HEK293 (cell line): Measurements from ENCODE around the gene MAP1B.

Source experiments
- RBAK ChIP-seq: fragments of 450-650 bp; formaldehyde crosslinking; IDR thresholded peaks from 2 replicates; pipeline ENCODE4 v1.5.1; 2016; ENCODE audit warnings: missing biosample characterization, missing genetic modification characterization
- ZNF140 ChIP-seq: fragments of 450-650 bp; formaldehyde crosslinking; IDR thresholded peaks from 2 replicates; pipeline ENCODE4 v1.5.1; 2016; ENCODE audit warnings: missing biosample characterization, missing genetic modification characterization
- TF ChIP-seq, protein P1 (sequence below): fragments of 450-650 bp; formaldehyde crosslinking; IDR thresholded peaks from 2 replicates; pipeline ENCODE4 v1.5.1; 2016; ENCODE audit warnings: missing biosample characterization, missing genetic modification characterization, low read depth
- TF ChIP-seq, protein P2 (sequence below): fragments of 450-650 bp; formaldehyde crosslinking; IDR thresholded peaks from 2 replicates; pipeline ENCODE4 v1.5.1; 2016; ENCODE audit warnings: missing biosample characterization, missing genetic modification characterization
- TF ChIP-seq, protein P3 (sequence below): fragments of 450-650 bp; formaldehyde crosslinking; IDR thresholded peaks from 2 replicates; pipeline ENCODE4 v1.5.1; 2016; ENCODE audit warnings: missing biosample characterization, missing genetic modification characterization
- TF ChIP-seq, protein P4 (sequence below): fragments of 450-650 bp; formaldehyde crosslinking; IDR thresholded peaks from 2 replicates; pipeline ENCODE4 v1.5.1; 2016; ENCODE audit warnings: missing biosample characterization, missing genetic modification characterization
- TF ChIP-seq, protein P5 (sequence below): fragments of 450-650 bp; IDR thresholded peaks from 2 replicates; pipeline ENCODE4 v1.5.1; 2018; ENCODE audit warnings: missing biosample characterization, mild to moderate bottlenecking, missing genetic modification characterization
- TF ChIP-seq, protein P6 (sequence below): fragments of 450-650 bp; formaldehyde crosslinking; IDR thresholded peaks from 2 replicates; pipeline ENCODE4 v1.5.1; 2017; ENCODE audit warnings: missing biosample characterization, missing genetic modification characterization
- TF ChIP-seq, protein P7 (sequence below): fragments of 450-650 bp; formaldehyde crosslinking; conservative IDR thresholded peaks from 2 replicates; pipeline ENCODE4 v1.5.1; 2016; ENCODE audit warnings: low read depth, missing biosample characterization, missing genetic modification characterization

DNA sequence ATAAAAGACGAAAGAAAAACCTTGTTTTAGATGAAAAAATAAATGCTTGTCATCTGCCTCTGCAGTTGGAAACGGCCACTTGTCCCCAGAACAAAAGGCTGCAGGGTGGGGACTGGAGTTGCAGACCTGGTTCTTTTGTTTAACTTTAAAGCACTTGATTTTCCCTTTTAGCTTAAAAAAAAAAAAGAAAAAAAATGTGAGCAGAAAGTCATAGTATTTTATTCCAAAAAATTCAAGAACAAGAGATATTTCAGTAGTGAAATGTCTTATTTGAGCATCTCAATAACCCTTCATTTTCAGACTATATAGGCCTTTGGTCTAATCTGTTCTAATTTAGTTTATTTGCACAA, 1.8 kb downstream of the MAP1B start:
- TF ChIP-seq, protein P1, sequence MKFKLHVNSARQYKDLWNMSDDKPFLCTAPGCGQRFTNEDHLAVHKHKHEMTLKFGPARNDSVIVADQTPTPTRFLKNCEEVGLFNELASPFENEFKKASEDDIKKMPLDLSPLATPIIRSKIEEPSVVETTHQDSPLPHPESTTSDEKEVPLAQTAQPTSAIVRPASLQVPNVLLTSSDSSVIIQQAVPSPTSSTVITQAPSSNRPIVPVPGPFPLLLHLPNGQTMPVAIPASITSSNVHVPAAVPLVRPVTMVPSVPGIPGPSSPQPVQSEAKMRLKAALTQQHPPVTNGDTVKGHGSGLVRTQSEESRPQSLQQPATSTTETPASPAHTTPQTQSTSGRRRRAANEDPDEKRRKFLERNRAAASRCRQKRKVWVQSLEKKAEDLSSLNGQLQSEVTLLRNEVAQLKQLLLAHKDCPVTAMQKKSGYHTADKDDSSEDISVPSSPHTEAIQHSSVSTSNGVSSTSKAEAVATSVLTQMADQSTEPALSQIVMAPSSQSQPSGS (tag by site-specific recombination), result no peak
- TF ChIP-seq, protein P2, sequence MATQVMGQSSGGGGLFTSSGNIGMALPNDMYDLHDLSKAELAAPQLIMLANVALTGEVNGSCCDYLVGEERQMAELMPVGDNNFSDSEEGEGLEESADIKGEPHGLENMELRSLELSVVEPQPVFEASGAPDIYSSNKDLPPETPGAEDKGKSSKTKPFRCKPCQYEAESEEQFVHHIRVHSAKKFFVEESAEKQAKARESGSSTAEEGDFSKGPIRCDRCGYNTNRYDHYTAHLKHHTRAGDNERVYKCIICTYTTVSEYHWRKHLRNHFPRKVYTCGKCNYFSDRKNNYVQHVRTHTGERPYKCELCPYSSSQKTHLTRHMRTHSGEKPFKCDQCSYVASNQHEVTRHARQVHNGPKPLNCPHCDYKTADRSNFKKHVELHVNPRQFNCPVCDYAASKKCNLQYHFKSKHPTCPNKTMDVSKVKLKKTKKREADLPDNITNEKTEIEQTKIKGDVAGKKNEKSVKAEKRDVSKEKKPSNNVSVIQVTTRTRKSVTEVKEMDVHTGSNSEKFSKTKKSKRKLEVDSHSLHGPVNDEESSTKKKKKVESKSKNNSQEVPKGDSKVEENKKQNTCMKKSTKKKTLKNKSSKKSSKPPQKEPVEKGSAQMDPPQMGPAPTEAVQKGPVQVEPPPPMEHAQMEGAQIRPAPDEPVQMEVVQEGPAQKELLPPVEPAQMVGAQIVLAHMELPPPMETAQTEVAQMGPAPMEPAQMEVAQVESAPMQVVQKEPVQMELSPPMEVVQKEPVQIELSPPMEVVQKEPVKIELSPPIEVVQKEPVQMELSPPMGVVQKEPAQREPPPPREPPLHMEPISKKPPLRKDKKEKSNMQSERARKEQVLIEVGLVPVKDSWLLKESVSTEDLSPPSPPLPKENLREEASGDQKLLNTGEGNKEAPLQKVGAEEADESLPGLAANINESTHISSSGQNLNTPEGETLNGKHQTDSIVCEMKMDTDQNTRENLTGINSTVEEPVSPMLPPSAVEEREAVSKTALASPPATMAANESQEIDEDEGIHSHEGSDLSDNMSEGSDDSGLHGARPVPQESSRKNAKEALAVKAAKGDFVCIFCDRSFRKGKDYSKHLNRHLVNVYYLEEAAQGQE, result no peak
- TF ChIP-seq, protein P3, sequence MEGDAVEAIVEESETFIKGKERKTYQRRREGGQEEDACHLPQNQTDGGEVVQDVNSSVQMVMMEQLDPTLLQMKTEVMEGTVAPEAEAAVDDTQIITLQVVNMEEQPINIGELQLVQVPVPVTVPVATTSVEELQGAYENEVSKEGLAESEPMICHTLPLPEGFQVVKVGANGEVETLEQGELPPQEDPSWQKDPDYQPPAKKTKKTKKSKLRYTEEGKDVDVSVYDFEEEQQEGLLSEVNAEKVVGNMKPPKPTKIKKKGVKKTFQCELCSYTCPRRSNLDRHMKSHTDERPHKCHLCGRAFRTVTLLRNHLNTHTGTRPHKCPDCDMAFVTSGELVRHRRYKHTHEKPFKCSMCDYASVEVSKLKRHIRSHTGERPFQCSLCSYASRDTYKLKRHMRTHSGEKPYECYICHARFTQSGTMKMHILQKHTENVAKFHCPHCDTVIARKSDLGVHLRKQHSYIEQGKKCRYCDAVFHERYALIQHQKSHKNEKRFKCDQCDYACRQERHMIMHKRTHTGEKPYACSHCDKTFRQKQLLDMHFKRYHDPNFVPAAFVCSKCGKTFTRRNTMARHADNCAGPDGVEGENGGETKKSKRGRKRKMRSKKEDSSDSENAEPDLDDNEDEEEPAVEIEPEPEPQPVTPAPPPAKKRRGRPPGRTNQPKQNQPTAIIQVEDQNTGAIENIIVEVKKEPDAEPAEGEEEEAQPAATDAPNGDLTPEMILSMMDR, result no peak
- TF ChIP-seq, protein P4, sequence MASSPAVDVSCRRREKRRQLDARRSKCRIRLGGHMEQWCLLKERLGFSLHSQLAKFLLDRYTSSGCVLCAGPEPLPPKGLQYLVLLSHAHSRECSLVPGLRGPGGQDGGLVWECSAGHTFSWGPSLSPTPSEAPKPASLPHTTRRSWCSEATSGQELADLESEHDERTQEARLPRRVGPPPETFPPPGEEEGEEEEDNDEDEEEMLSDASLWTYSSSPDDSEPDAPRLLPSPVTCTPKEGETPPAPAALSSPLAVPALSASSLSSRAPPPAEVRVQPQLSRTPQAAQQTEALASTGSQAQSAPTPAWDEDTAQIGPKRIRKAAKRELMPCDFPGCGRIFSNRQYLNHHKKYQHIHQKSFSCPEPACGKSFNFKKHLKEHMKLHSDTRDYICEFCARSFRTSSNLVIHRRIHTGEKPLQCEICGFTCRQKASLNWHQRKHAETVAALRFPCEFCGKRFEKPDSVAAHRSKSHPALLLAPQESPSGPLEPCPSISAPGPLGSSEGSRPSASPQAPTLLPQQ (tag by site-specific recombination), result no peak
- TF ChIP-seq, protein P5, sequence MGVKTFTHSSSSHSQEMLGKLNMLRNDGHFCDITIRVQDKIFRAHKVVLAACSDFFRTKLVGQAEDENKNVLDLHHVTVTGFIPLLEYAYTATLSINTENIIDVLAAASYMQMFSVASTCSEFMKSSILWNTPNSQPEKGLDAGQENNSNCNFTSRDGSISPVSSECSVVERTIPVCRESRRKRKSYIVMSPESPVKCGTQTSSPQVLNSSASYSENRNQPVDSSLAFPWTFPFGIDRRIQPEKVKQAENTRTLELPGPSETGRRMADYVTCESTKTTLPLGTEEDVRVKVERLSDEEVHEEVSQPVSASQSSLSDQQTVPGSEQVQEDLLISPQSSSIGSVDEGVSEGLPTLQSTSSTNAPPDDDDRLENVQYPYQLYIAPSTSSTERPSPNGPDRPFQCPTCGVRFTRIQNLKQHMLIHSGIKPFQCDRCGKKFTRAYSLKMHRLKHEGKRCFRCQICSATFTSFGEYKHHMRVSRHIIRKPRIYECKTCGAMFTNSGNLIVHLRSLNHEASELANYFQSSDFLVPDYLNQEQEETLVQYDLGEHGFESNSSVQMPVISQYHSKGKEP (tag by site-specific recombination), result no peak
- TF ChIP-seq RBAK (tag by site-specific recombination) (no peak), ZNF140 (no peak)
- TF ChIP-seq, protein P6, sequence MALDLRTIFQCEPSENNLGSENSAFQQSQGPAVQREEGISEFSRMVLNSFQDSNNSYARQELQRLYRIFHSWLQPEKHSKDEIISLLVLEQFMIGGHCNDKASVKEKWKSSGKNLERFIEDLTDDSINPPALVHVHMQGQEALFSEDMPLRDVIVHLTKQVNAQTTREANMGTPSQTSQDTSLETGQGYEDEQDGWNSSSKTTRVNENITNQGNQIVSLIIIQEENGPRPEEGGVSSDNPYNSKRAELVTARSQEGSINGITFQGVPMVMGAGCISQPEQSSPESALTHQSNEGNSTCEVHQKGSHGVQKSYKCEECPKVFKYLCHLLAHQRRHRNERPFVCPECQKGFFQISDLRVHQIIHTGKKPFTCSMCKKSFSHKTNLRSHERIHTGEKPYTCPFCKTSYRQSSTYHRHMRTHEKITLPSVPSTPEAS (tag by site-specific recombination), result no peak
- TF ChIP-seq, protein P7, sequence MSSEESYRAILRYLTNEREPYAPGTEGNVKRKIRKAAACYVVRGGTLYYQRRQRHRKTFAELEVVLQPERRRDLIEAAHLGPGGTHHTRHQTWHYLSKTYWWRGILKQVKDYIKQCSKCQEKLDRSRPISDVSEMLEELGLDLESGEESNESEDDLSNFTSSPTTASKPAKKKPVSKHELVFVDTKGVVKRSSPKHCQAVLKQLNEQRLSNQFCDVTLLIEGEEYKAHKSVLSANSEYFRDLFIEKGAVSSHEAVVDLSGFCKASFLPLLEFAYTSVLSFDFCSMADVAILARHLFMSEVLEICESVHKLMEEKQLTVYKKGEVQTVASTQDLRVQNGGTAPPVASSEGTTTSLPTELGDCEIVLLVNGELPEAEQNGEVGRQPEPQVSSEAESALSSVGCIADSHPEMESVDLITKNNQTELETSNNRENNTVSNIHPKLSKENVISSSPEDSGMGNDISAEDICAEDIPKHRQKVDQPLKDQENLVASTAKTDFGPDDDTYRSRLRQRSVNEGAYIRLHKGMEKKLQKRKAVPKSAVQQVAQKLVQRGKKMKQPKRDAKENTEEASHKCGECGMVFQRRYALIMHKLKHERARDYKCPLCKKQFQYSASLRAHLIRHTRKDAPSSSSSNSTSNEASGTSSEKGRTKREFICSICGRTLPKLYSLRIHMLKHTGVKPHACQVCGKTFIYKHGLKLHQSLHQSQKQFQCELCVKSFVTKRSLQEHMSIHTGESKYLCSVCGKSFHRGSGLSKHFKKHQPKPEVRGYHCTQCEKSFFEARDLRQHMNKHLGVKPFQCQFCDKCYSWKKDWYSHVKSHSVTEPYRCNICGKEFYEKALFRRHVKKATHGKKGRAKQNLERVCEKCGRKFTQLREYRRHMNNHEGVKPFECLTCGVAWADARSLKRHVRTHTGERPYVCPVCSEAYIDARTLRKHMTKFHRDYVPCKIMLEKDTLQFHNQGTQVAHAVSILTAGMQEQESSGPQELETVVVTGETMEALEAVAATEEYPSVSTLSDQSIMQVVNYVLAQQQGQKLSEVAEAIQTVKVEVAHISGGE (tag by site-specific recombination), result no peak
